ENCODE data around the gene POLR3E. TPM values are rescaled to one million over a fixed set of nuclear protein-coding genes. Genes with fewer than 3 reads are reported as not detected.

The POLR3E gene
- total RNA-seq, 1 experiment from 2014 or later: 46.3 TPM

DNA sequence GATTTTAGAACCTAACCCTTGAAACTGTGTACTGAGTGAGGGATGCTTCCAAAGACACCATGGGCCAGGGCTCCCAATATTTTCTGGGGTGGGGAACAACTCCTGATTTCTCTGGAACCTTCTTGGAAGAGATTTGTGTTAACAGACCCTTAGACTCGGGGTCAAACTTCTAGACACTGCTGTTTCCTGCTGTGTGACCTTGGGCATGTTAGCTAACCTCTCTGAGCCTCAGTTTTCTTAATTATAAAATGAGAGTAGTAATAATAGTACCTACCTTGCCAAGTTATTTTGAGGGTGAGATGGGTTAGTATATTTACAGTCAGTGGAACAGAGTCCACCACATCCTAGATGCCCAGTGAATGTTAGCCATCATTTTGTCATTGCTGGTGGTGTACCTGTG is 18.8 kb downstream of the POLR3E start:
- DNase-seq (ENCODE audit: low spot score): no peak

DNA sequence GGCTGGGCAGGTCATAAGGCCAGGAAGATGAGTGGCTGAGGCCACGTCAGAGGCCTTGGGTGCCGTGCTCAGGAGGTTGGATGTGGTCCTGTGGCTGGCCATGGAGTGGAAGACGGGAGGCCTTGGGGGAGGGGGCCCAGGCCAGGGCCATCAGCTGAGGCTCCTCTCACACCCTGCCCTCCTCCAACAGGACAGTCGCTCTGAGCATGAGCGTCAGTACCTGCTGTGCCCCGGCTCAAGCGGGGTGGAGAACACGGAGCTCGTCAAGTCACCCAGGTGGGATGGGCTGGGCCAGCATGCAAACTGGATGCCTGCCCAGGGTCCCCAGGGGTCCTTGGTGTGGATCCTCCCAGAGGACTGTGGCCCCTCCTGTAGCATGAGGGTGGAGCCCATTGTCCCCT is 19.2 kb downstream of the POLR3E start:
- no peak for DNase-seq (ENCODE audit: low spot score)

DNA sequence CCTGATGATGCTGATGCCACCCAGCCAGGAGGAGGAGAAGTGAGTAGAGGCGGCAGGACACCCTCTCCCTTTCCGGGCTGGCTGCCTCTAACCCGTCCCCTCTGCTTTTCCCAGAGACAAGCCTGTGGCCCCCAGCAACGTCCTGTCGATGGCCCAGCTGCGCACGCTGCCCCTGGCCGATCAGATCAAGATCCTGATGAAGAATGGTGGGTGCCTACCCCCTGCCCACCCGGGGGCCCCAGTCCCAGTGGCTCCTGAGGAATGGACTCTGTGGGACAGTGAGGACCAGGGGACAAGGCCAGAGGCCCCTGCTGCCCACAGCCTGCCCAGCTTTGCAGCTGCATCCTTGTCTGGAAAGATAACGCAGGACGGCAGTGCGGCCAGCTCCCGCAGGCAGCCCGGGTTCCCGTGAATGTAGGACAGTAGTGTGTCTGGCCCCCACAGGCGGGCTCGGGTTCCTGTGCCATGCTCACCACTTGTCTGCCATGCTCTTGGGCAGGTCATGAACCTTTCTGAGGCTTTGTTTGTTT is 19.9 kb downstream of the POLR3E start:
- no peak for DNase-seq (ENCODE audit: low spot score)

- DNase-seq (ENCODE audit: low spot score): no peak
These were observed 20.4 kb downstream of the POLR3E start for GRCh38 chr16:22317625-22318024.

- peak; percentile 33 for DNase-seq (ENCODE audit: low spot score)
These were observed 21.6 kb downstream of the POLR3E start for GRCh38 chr16:22318690-22319358.

GRCh38 chr16:22320572-22321339 is 23.5 kb downstream of the POLR3E start:
- DNase-seq (ENCODE audit: low spot score): no peak

- DNase-seq (ENCODE audit: low spot score): peak; percentile 58
These were observed 24.3 kb downstream of the POLR3E start for GRCh38 chr16:22321340-22322001.

DNA sequence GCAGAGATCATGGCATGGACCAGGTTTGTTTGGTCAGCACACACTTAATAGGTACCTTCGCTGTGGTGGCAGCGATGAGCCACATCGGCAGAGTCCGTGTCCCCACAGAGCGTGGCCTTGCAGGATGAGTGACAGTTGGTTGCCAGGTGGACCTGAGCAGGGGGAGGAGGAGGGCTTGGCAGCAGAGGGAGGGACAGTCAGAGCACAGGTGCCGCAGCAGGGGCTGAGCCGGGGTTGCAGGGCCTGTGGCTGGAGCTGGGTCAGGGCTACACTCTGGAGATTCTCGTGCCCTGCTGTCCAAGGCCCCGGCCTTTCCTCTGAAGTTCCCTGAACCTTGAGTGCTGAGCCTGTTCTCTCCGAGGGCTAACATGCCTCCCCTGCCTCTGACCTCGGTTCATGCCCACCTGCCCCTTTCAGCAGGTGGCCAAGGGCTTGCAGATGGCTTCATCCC is 24.8 kb downstream of the POLR3E start:
- DNase-seq (ENCODE audit: low spot score): no peak

- DNase-seq (ENCODE audit: low spot score): no peak
These were observed 25.5 kb downstream of the POLR3E start for GRCh38 chr16:22322741-22323140.

- no peak for DNase-seq (ENCODE audit: low spot score)
These were observed 26.2 kb downstream of the POLR3E start for GRCh38 chr16:22323173-22323958.

DNA sequence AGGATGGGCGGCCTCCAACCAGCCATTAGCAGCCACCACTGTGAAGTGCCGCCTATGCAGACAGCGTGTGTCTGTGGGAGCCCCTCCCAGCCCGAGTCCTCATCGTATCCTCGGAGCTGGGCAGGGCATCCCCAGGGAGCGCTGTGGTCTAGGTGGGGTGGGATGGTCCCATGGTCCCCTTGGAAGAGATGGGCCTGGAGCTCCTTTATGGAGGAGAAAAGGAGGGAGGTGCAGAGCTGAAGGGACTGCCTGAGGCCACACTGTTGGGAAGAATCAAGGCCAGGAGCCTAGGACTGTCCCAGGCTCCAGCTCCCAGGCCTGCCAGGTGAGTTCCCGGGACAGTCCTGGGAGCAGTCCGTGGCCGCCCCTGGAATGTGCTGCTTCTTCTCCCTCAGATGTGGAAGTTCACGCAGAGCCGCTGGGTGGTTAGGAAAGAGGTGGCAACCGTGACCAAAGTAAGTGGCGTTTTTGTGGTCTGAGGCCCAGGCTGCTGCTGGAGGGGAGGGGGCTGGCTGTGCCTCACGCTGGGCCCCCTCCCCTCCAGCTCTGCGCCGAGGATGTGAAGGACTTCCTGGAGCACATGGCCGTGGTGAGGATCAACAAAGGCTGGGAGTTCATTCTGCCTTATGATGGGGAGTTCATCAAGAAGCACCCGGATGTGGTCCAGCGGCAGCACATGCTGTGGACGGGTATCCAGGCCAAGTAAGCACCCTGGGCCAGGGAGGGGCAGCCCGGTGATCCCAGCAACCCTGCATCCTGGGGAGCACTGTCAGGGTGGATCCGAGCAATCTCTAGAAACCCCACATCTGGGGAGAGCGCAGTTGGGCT is 27.0 kb downstream of the POLR3E start:
- no peak for DNase-seq (ENCODE audit: low spot score)

- no peak for DNase-seq (ENCODE audit: low spot score)
These were observed 27.8 kb downstream of the POLR3E start for GRCh38 chr16:22324787-22325597.

- no peak for DNase-seq (ENCODE audit: low spot score)
These were observed 28.6 kb downstream of the POLR3E start for GRCh38 chr16:22325598-22326368.

DNA sequence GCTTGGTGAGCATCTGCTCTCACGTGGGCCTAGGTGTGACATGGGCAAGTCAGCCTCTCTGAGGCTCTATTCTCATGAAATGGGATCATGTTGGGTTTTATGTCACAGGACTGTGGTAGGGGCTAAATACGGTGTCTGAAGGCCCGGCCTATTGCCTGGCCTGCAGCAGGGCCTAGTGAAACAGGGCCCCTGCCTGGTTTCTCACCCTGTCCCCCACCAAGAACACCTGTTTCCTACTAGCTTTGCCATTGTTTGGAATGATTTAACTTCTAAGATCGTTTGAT is 29.1 kb downstream of the POLR3E start:
- DNase-seq (ENCODE audit: low spot score): no peak

- no peak for DNase-seq (ENCODE audit: low spot score)
These were observed 29.7 kb downstream of the POLR3E start for GRCh38 chr16:22326771-22327445.

GRCh38 chr16:22327446-22327775 is 30.2 kb downstream of the POLR3E start:
- no peak for DNase-seq (ENCODE audit: low spot score)

DNA sequence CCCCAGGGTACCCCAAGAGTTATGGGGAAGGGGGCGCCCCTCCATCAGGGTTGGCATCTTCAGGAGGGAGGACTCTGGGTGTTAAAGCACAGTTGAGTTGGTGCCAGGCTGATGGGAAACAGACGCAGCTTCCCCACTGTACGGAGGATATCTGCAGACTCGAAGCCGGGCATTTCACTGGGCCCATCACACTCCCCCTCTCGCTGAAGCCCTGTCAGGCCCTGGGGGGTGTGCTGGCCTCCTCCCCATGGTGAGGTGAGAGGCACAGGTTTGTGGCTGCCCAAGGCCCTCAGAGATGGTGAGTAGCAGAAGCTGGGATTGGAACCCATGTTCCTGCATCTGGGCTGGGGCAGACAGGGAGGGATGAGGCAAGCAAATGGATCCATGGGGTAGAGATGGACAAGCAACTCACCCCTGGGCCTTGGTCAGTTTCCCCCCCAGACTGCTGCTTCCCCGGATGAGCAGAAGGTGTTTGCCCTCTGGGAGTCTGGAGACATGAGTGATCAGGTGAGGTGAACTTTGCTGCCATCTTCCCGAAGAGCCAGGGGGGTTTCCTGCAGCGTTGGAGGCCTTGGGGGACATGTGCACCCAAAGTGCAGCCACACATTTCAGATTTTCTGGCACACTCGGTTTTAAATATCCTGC is 31.0 kb downstream of the POLR3E start:
- no peak for DNase-seq (ENCODE audit: low spot score)

DNA sequence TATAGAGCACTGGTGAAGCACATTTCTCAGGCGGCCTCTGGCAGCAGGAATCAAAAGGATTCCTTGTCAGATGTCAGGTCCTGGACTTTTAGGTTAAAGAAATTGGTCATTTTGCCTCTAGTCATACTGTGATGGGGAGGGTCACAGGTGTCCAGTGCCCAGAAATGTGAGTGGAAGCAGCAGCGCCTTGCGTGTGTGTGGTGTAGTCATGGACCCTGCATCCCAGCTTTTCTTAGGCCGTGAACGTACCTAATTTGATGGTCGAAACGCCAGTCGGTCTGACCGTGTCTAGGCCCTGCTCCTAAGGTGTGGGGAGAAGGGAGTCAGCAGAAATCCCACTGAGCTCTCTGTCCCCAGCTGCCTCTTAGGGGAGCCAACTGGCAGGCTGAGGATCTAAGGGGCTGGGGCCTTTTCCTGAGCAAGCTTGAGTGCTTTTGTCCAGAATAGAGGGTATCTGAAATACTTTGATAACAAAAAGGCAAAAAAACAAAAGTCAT is 32.0 kb downstream of the POLR3E start:
- no peak for DNase-seq (ENCODE audit: low spot score)

All from A172 (cell line).